GM12878 (cell line): ENCODE data around the gene ANXA10. TPM values are rescaled to one million over a fixed set of nuclear protein-coding genes. Genes with fewer than 3 reads are reported as not detected.

Experiments used
- ATAC-seq: fragments of 200-7000 bp; cut with Tn5 transposase; 3 replicates; pipeline ENCODE4 v1.9.1; 2020; ENCODE audit warnings: mild to moderate bottlenecking, moderate library complexity
- BruUV-seq: library from RNA; stranded (reverse); fragments of 400-500 nt; replicated peaks from 2 replicates; lab custom pipeline; 2021; lab: Mats Ljungman, UMichigan
- CTCF ChIA-PET: fragments of 300-600 bp; sonication (Branson Sonifier 250); formaldehyde crosslinking; extraction: SDS; loops from one replicate; lab custom pipeline; 2021; ENCODE audit warnings: inconsistent platforms; lab: Yijun Ruan, JAX
- POLR2A ChIA-PET: fragments of 350-600 bp; formaldehyde crosslinking; extraction: SDS; loops from one replicate; lab custom pipeline; 2021; ENCODE audit warnings: inconsistent platforms; lab: Charles Lee
- RAD21 ChIA-PET: fragments of 300-600 bp; sonication (Branson Sonifier 250); formaldehyde crosslinking; loops from one replicate; lab custom pipeline; 2023; ENCODE audit warnings: antibody characterized with exemption; ENCODE audit not compliant: unreplicated experiment; lab: Charles Lee
- SMC1A ChIA-PET: fragments of 300-600 bp; sonication (Branson Sonifier 250); formaldehyde crosslinking; loops from one replicate; lab custom pipeline; 2023; ENCODE audit not compliant: unreplicated experiment, uncharacterized antibody; lab: Charles Lee
- DNase-seq: peaks from one replicate; pipeline ENCODE4 v3.0.0-alpha.2; 2011; ENCODE audit warnings: low read depth, low spot score
- FAIRE-seq: peaks from 3 replicates; lab custom pipeline; 2011; peaks lifted over from hg19 to GRCh38; lab: Jason Lieb, UNC
- H2AFZ ChIP-seq: 2 replicates; pipeline ENCODE4 v1.6.0; 2011; ENCODE audit warnings: low read depth, low read length, control low read depth; ENCODE audit not compliant: control insufficient read depth
- H3K27ac ChIP-seq: 2 replicates; pipeline ENCODE4 v1.5.1; 2011; ENCODE audit warnings: control low read depth; ENCODE audit not compliant: control insufficient read depth, insufficient read depth
- H3K27me3 ChIP-seq, 2 experiments: replicated peaks in 1 of 2; 2 replicates each; pipeline versions ENCODE4 v1.6.0 to v1.6.1; 2011; ENCODE audit warnings: low read length in 1 of 2; ENCODE audit not compliant: control insufficient read depth in 2 of 2, insufficient read depth in 2 of 2
- H3K36me3 ChIP-seq, 2 experiments: 2 replicates each; pipeline ENCODE4 v1.5.1; 2011; ENCODE audit warnings: low read length in 1 of 2; ENCODE audit not compliant: control insufficient read depth in 2 of 2, insufficient read depth in 2 of 2
- H3K4me1 ChIP-seq: 2 replicates; pipeline ENCODE4 v1.6.1; 2011; ENCODE audit warnings: mild to moderate bottlenecking, low read length, moderate library complexity, mixed read lengths; ENCODE audit not compliant: control insufficient read depth, insufficient read depth
- H3K4me2 ChIP-seq: 2 replicates; pipeline ENCODE4 v1.6.0; 2011; ENCODE audit warnings: control low read depth; ENCODE audit not compliant: control insufficient read depth, insufficient read depth
- H3K4me3 ChIP-seq: fragments of 200-600 bp; sonication (generic); 2 replicates; pipeline ENCODE4 v1.5.1; 2016
- H3K79me2 ChIP-seq: 2 replicates; pipeline ENCODE4 v1.6.0; 2011; ENCODE audit warnings: low read length; ENCODE audit not compliant: control insufficient read depth, insufficient read depth
- H3K9ac ChIP-seq: 2 replicates; pipeline ENCODE4 v1.8.0; 2011; ENCODE audit warnings: low read length, control low read depth, mixed read lengths; ENCODE audit not compliant: control insufficient read depth, insufficient read depth
- H3K9me3 ChIP-seq: replicated peaks from 3 replicates; pipeline ENCODE4 v1.5.1; 2011; ENCODE audit warnings: mild to moderate bottlenecking, low read length; ENCODE audit not compliant: control insufficient read depth, insufficient read depth
- H4K20me1 ChIP-seq: 2 replicates; pipeline ENCODE4 v1.6.0; 2011; ENCODE audit not compliant: control insufficient read depth, insufficient read depth
- ATF3 ChIP-seq: IDR thresholded peaks from 2 replicates; pipeline ENCODE4 v1.6.1; 2011; ENCODE audit warnings: low read depth, mild to moderate bottlenecking, low read length, moderate library complexity, borderline replicate concordance; ENCODE audit errors: extremely low read depth
- BRCA1 ChIP-seq: IDR thresholded peaks from 2 replicates; pipeline ENCODE4 v1.6.1; 2011; ENCODE audit warnings: low read depth, low read length, improper control_type of control experiment
- FOS ChIP-seq: IDR thresholded peaks from 3 replicates; pipeline ENCODE4 v1.6.1; 2011; ENCODE audit warnings: borderline replicate concordance; ENCODE audit not compliant: insufficient read length; ENCODE audit errors: extremely low read depth
- GATAD2B ChIP-seq: fragments of 450-650 bp; conservative IDR thresholded peaks from 2 replicates; pipeline ENCODE4 v1.6.1; 2017; ENCODE audit warnings: low read depth, mild to moderate bottlenecking, moderate library complexity
- JUND ChIP-seq: IDR thresholded peaks from 2 replicates; pipeline ENCODE4 v1.6.1; 2012; ENCODE audit warnings: low read depth, mild to moderate bottlenecking, low read length, improper control_type of control experiment, moderate library complexity
- MXI1 ChIP-seq: fragments of 150-350 bp; IDR thresholded peaks from 2 replicates; pipeline ENCODE4 v1.6.1; 2011; ENCODE audit warnings: low read depth, mild to moderate bottlenecking, inconsistent platforms, low read length, improper control_type of control experiment
- SKIL ChIP-seq: fragments of 450-650 bp; IDR thresholded peaks from 2 replicates; pipeline ENCODE4 v1.6.1; 2017; ENCODE audit warnings: mild to moderate bottlenecking, low read depth, inconsistent platforms; ENCODE audit not compliant: poor library complexity, severe bottlenecking
- WGBS: methylation state at CpG from one replicate; pipeline ENCODE4 v1.1.6; 2016; ENCODE audit warnings: low lambda C conversion rate; ENCODE audit not compliant: insufficient replicate concordance, insufficient coverage; ENCODE audit errors: missing lambda C conversion rate; 5-methylcytosine and 5-hydroxymethylcytosine counted together
- in situ Hi-C: fragments of 300-500 bp; cut with MboI; formaldehyde crosslinking; loops from 9 replicates; pipeline ENCODE4 v1.14.3; 2018; ENCODE audit warnings: mixed read lengths
- intact Hi-C: fragments of 100-400 bp; cut with micrococcal nuclease; formaldehyde crosslinking; loops from one replicate; pipeline ENCODE4 v1.14.2; 2022; ENCODE audit not compliant: unreplicated experiment
- polyA plus RNA-seq, 11 experiments: library from polyadenylated mRNA; depleted of rRNA in 4 of 11; unstranded in 6 of 11; stranded (reverse) in 5 of 11; fragments of >200 nt; fragmentation: Nextera tagmentation in 4 of 11; fragmentation: Illumina TruSeq in 1 of 11; extraction: Ambion mirVana in 4 of 11; extraction: Trizol in 1 of 11; gene quantifications; 1 replicate in 1 of 11; 2 replicates in 10 of 11; pipeline versions ENCODE4 v1.2.1 to v1.2.3, GENCODE V29; 2011 to 2016; ENCODE audit warnings: inconsistent platforms in 2 of 11, missing spikeins in 2 of 11, low read depth in 1 of 11
- total RNA-seq, 4 experiments: library from RNA; depleted of rRNA in 3 of 4; stranded (reverse); fragments of >200 nt in 3 of 4; fragmentation: Illumina TruSeq in 1 of 4; extraction: Trizol in 1 of 4; gene quantifications; 2 replicates each; pipeline versions ENCODE4 v1.2.1 to v1.2.3, GENCODE V29; 2013 to 2021
- TF ChIP-seq, protein P1 (sequence below): fragments of 450-650 bp; IDR thresholded peaks from 2 replicates; pipeline ENCODE4 v1.6.1; 2016; ENCODE audit warnings: mild to moderate bottlenecking

Gene ANXA10
- total and polyA plus RNA-seq, 10 of the 15 experiments (the other 5 are each of a cell fraction or from before 2014, with no cell fraction given) = not detected

DNA sequence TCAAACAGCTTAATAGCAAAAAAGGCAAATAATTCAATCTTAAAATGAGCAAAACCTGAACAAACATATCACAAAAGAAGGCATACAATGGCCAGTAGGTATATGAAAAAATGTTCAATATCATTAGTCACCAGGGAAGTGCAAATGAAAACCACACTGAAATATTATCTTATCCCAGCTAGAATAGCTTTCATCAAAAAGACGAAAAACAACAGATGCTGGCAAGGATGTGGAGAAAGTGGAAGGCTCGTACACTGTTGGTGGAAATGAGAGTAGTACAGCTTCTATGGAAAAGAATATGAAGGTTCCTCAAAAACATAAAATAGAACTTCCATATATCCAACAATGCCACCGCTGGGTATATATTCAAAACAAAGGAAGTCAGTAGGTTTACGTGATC, 29.3 kb upstream of the ANXA10 start (continued):
- TF ChIP-seq SKIL = no peak

- intact Hi-C loops = loop anchor here (10.0 kb wide), 1 partner anchor 1476 kb away; no protein-coding TSS in a partner anchor
- H3K79me2 ChIP-seq = no peaks in the 10 kb centered on the region
- no peak overlapping the region for H3K27ac ChIP-seq
- WGBS = 0% methylated on average over 1 of the region's 1 CpG
- H2AFZ ChIP-seq = no peak overlapping the region
- DNase-seq = no peak
- H3K4me2 ChIP-seq = no peak overlapping the region
- no peaks in the 10 kb centered on the region for H4K20me1 ChIP-seq
- H3K4me3 ChIP-seq = no peak overlapping the region
- TF ChIP-seq JUND (no peak), ATF3 (no peak), BRCA1 (no peak), GATAD2B (no peak), MXI1 (no peak), FOS (no peak)
- TF ChIP-seq, protein P1, sequence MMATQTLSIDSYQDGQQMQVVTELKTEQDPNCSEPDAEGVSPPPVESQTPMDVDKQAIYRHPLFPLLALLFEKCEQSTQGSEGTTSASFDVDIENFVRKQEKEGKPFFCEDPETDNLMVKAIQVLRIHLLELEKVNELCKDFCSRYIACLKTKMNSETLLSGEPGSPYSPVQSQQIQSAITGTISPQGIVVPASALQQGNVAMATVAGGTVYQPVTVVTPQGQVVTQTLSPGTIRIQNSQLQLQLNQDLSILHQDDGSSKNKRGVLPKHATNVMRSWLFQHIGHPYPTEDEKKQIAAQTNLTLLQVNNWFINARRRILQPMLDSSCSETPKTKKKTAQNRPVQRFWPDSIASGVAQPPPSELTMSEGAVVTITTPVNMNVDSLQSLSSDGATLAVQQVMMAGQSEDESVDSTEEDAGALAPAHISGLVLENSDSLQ = no peak
- TF ChIP-seq, all 136 proteins: peak for 0
- Histone ChIP-seq H3K36me3 (no peaks in the 10 kb centered on the region), H3K9me3 (no peaks in the 10 kb centered on the region), H3K9ac (no peak overlapping the region), H3K4me1 (no peaks in the 10 kb centered on the region), H3K27me3 (no peaks in the 10 kb centered on the region)
- ChIA-PET SMC1A (interaction anchor here (0.6 to 1.5 kb wide), 9 partner anchors 11 to 1983 kb away, joined by 3 to 5 read pairs (median 3); no protein-coding TSS in a partner anchor), POLR2A (no interaction called here), CTCF (no interaction called here), RAD21 (interaction anchor here (0.7 to 1.5 kb wide), 3 partner anchors 12 to 445 kb away, joined by 3 to 4 read pairs (median 3); no protein-coding TSS in a partner anchor)
- ATAC-seq (peak; percentile 32; the same call in 2 of the 3 replicates), FAIRE-seq (no peak)
- in situ Hi-C loops = loop anchor here (10.0 kb wide), 1 partner anchor 1046 kb away; no protein-coding TSS in a partner anchor
- no TSS peak for BruUV-seq
Observed at GRCh38 chr4:168070903-168071302, 21.4 kb upstream of the ANXA10 start.
